GM13976 (cell line): ENCODE results near the gene TXNDC11.

Experiments
- DNase-seq: peaks from one replicate; pipeline ENCODE4 v3.0.0; 2012; ENCODE audit warnings: low spot score
- CTCF ChIP-seq: IDR thresholded peaks from 2 replicates; pipeline ENCODE4 v1.5.1; 2012; ENCODE audit warnings: borderline replicate concordance, mild to moderate bottlenecking; ENCODE audit not compliant: insufficient read depth; ENCODE audit errors: extremely low read depth, missing control alignments, control extremely low read depth
- in situ Hi-C: fragments of 300-500 bp; cut with MboI; formaldehyde crosslinking; loops from one replicate; pipeline ENCODE4 v1.12.0; 2022; ENCODE audit warnings: low sequenced_read_pairs, mixed read lengths, inconsistent platforms; ENCODE audit not compliant: unreplicated experiment

The TXNDC11 gene

GRCh38 chr16:11715246-11715947 is 27.3 kb downstream of the TXNDC11 start:
- in situ Hi-C loops: no loop called here
- TF ChIP-seq CTCF: no peak
- DNase-seq: peak; percentile 58

GRCh38 chr16:11712122-11712521 is 30.5 kb downstream of the TXNDC11 start:
- in situ Hi-C loops: no loop called here
- no peak for TF ChIP-seq CTCF
- no peak for DNase-seq

- DNase-seq: no peak
- in situ Hi-C loops: no loop called here
- no peak for TF ChIP-seq CTCF
Measured at GRCh38 chr16:11711662-11712061, 31.0 kb downstream of the TXNDC11 start.

- no peak for DNase-seq
- in situ Hi-C loops: no loop called here
- TF ChIP-seq CTCF: no peak
Measured at GRCh38 chr16:11708421-11708820, 34.2 kb downstream of the TXNDC11 start.

GRCh38 chr16:11707679-11708197 is 34.9 kb downstream of the TXNDC11 start:
- DNase-seq: no peak
- no peak for TF ChIP-seq CTCF
- in situ Hi-C loops: no loop called here

GRCh38 chr16:11706180-11706742 is 36.4 kb downstream of the TXNDC11 start:
- no peak for TF ChIP-seq CTCF
- no peak for DNase-seq
- in situ Hi-C loops: no loop called here
